IPS-15b (cell line): ENCODE results near the gene UTP14A.
A peak's percentile ranks its signal among the peaks of the same experiment; 100 is the strongest.

Source experiments
- H3K27me3 ChIP-seq: one replicate; pipeline ENCODE4 v1.6.1; 2013; ENCODE audit warnings: low read length; ENCODE audit not compliant: control insufficient read depth, insufficient read depth
- H3K36me3 ChIP-seq: one replicate; pipeline ENCODE4 v1.6.1; 2013; ENCODE audit warnings: low read length; ENCODE audit not compliant: control insufficient read depth, insufficient read depth
- H3K4me1 ChIP-seq: one replicate; pipeline ENCODE4 v1.6.1; 2013; ENCODE audit warnings: mild to moderate bottlenecking, low read length; ENCODE audit not compliant: control insufficient read depth, insufficient read depth
- H3K4me3 ChIP-seq: one replicate; pipeline ENCODE4 v1.5.1; 2013; ENCODE audit warnings: low read depth, low read length
- H3K9ac ChIP-seq: one replicate; pipeline ENCODE4 v1.6.1; 2013; ENCODE audit warnings: low read depth, mild to moderate bottlenecking, low read length
- H3K9me3 ChIP-seq: one replicate; pipeline ENCODE4 v1.6.1; 2013; ENCODE audit warnings: mild to moderate bottlenecking, low read length; ENCODE audit not compliant: control insufficient read depth, insufficient read depth

The UTP14A gene

GRCh38 chrX:129931411-129932015 is 25.5 kb downstream of the UTP14A start:
- H3K27me3 ChIP-seq, result peaks cover 38% of the 10 kb centered on the region
- H3K9me3 ChIP-seq, result no peaks in the 10 kb centered on the region
- peaks cover 20% of the 10 kb centered on the region for H3K36me3 ChIP-seq
- peak overlapping the region; percentile 97 for H3K4me3 ChIP-seq
- H3K9ac ChIP-seq, result peak overlapping the region; percentile 83
- peaks cover 10% of the 10 kb centered on the region for H3K4me1 ChIP-seq

- H3K4me3 ChIP-seq, result peak overlapping the region; percentile 97
- H3K4me1 ChIP-seq, result peaks cover 10% of the 10 kb centered on the region
- peaks cover 45% of the 10 kb centered on the region for H3K27me3 ChIP-seq
- peaks cover 13% of the 10 kb centered on the region for H3K36me3 ChIP-seq
- H3K9me3 ChIP-seq, result no peaks in the 10 kb centered on the region
- peak overlapping the region; percentile 70 for H3K9ac ChIP-seq
Measured at GRCh38 chrX:129932016-129932820, 26.3 kb downstream of the UTP14A start.

- peaks cover 52% of the 10 kb centered on the region for H3K27me3 ChIP-seq
- peak overlapping the region; percentile 24 for H3K4me3 ChIP-seq
- peaks cover 6% of the 10 kb centered on the region for H3K36me3 ChIP-seq
- H3K9me3 ChIP-seq, result no peaks in the 10 kb centered on the region
- peaks cover 12% of the 10 kb centered on the region for H3K4me1 ChIP-seq
- H3K9ac ChIP-seq, result no peak overlapping the region
Measured at GRCh38 chrX:129932821-129933321, 26.9 kb downstream of the UTP14A start.

GRCh38 chrX:129933700-129934099 is 27.7 kb downstream of the UTP14A start:
- Histone ChIP-seq H3K9me3 (no peaks in the 10 kb centered on the region), H3K4me3 (peak overlapping the region; percentile 16), H3K9ac (no peak overlapping the region), H3K27me3 (peaks cover 60% of the 10 kb centered on the region), H3K36me3 (peaks cover 5% of the 10 kb centered on the region), H3K4me1 (peaks cover 16% of the 10 kb centered on the region)

- no peaks in the 10 kb centered on the region for H3K9me3 ChIP-seq
- H3K4me1 ChIP-seq, result peaks cover 16% of the 10 kb centered on the region
- no peaks in the 10 kb centered on the region for H3K36me3 ChIP-seq
- peak overlapping the region; percentile 9 for H3K4me3 ChIP-seq
- no peak overlapping the region for H3K9ac ChIP-seq
- H3K27me3 ChIP-seq, result peaks cover 67% of the 10 kb centered on the region
Measured at GRCh38 chrX:129934461-129934860, 28.5 kb downstream of the UTP14A start.

GRCh38 chrX:129934952-129935351 is 29.0 kb downstream of the UTP14A start:
- no peaks in the 10 kb centered on the region for H3K36me3 ChIP-seq
- peaks cover 72% of the 10 kb centered on the region for H3K27me3 ChIP-seq
- peaks cover 18% of the 10 kb centered on the region for H3K4me1 ChIP-seq
- no peaks in the 10 kb centered on the region for H3K9me3 ChIP-seq
- peak overlapping the region; percentile 16 for H3K4me3 ChIP-seq
- no peak overlapping the region for H3K9ac ChIP-seq

- Histone ChIP-seq H3K9me3 (no peaks in the 10 kb centered on the region), H3K9ac (no peak overlapping the region), H3K36me3 (no peaks in the 10 kb centered on the region), H3K27me3 (peaks cover 80% of the 10 kb centered on the region), H3K4me1 (peaks cover 18% of the 10 kb centered on the region), H3K4me3 (no peak overlapping the region)
Measured at GRCh38 chrX:129938081-129938480, 32.1 kb downstream of the UTP14A start.

GRCh38 chrX:129939986-129940385 is 34.0 kb downstream of the UTP14A start:
- Histone ChIP-seq H3K4me1 (peaks cover 10% of the 10 kb centered on the region), H3K4me3 (no peak overlapping the region), H3K9ac (no peak overlapping the region), H3K9me3 (no peaks in the 10 kb centered on the region), H3K27me3 (peaks cover 64% of the 10 kb centered on the region), H3K36me3 (no peaks in the 10 kb centered on the region)

- H3K36me3 ChIP-seq, result no peaks in the 10 kb centered on the region
- no peak overlapping the region for H3K4me3 ChIP-seq
- no peaks in the 10 kb centered on the region for H3K9me3 ChIP-seq
- no peak overlapping the region for H3K9ac ChIP-seq
- peaks cover 9% of the 10 kb centered on the region for H3K4me1 ChIP-seq
- H3K27me3 ChIP-seq, result peaks cover 61% of the 10 kb centered on the region
Measured at GRCh38 chrX:129940721-129941120, 34.8 kb downstream of the UTP14A start.

- no peaks in the 10 kb centered on the region for H3K4me1 ChIP-seq
- no peaks in the 10 kb centered on the region for H3K9me3 ChIP-seq
- peaks cover 31% of the 10 kb centered on the region for H3K27me3 ChIP-seq
- no peak overlapping the region for H3K9ac ChIP-seq
- no peak overlapping the region for H3K4me3 ChIP-seq
- H3K36me3 ChIP-seq, result no peaks in the 10 kb centered on the region
Measured at GRCh38 chrX:129945131-129945530, 39.2 kb downstream of the UTP14A start.

- H3K9me3 ChIP-seq, result no peaks in the 10 kb centered on the region
- peak overlapping the region; percentile 63 for H3K4me3 ChIP-seq
- H3K4me1 ChIP-seq, result peaks cover 15% of the 10 kb centered on the region
- no peaks in the 10 kb centered on the region for H3K36me3 ChIP-seq
- no peak overlapping the region for H3K9ac ChIP-seq
- peaks cover 73% of the 10 kb centered on the region for H3K27me3 ChIP-seq
Measured at GRCh38 chrX:129953334-129953648, 47.3 kb downstream of the UTP14A start.

GRCh38 chrX:129953881-129954280 is 47.9 kb downstream of the UTP14A start:
- Histone ChIP-seq H3K9me3 (no peaks in the 10 kb centered on the region), H3K36me3 (no peaks in the 10 kb centered on the region), H3K4me3 (peak overlapping the region; percentile 63), H3K9ac (no peak overlapping the region), H3K4me1 (peaks cover 16% of the 10 kb centered on the region), H3K27me3 (peaks cover 79% of the 10 kb centered on the region)
